ENCODE measurements around the gene TGFBR2.

GRCh38 chr3:30658328-30659052 is 52.1 kb downstream of the TGFBR2 start:
- TF ChIP-seq REST (IDR thresholded peaks at IDR 0.05; ENCODE audit: low read depth) (no peak), EP300 (IDR thresholded peaks at IDR 0.05; ENCODE audit: borderline replicate concordance) (no peak), EGR1 (IDR thresholded peaks at IDR 0.05) (no peak), FOXM1 (IDR thresholded peaks at IDR 0.05; ENCODE audit: borderline replicate concordance, low read depth) (no peak), MAX (IDR thresholded peaks at IDR 0.05) (no peak), CEBPB (IDR thresholded peaks at IDR 0.05) (no peak), ZBTB7A (IDR thresholded peaks at IDR 0.05; ENCODE audit: low read depth) (no peak), TAF1 (IDR thresholded peaks at IDR 0.05; ENCODE audit: low read depth) (no peak), CREB1 (IDR thresholded peaks at IDR 0.05; ENCODE audit: low read depth) (no peak), NFIC (IDR thresholded peaks at IDR 0.05) (no peak), RAD21 (IDR thresholded peaks at IDR 0.05; ENCODE audit: low read depth) (no peak), TCF12 (IDR thresholded peaks at IDR 0.05; ENCODE audit: low read depth) (no peak)
